ENCODE results near the gene RHBDL3. TPM values are rescaled to one million over a fixed set of nuclear protein-coding genes. Genes with fewer than 3 reads are reported as not detected.
"Not testable (repeated sequence)": the region's sequence is repeated elsewhere in the genome, so short reads cannot be mapped to it uniquely, and the experiment has no call there.

Gene RHBDL3
- total RNA-seq, 1 experiment from 2014 or later: 2.9 TPM

- DNase-seq (ENCODE audit: low spot score): no peak
These were observed 23.9 kb downstream of the RHBDL3 start for GRCh38 chr17:32289471-32290070.

GRCh38 chr17:32292094-32292493 is 26.5 kb downstream of the RHBDL3 start:
- DNase-seq (ENCODE audit: low spot score): no peak

- DNase-seq (ENCODE audit: low spot score): no peak
These were observed 31.8 kb downstream of the RHBDL3 start for GRCh38 chr17:32297424-32297823.

GRCh38 chr17:32297860-32298259 is 32.2 kb downstream of the RHBDL3 start:
- no peak for DNase-seq (ENCODE audit: low spot score)

- DNase-seq (ENCODE audit: low spot score): no peak
These were observed 32.7 kb downstream of the RHBDL3 start for GRCh38 chr17:32298298-32298697.

DNA sequence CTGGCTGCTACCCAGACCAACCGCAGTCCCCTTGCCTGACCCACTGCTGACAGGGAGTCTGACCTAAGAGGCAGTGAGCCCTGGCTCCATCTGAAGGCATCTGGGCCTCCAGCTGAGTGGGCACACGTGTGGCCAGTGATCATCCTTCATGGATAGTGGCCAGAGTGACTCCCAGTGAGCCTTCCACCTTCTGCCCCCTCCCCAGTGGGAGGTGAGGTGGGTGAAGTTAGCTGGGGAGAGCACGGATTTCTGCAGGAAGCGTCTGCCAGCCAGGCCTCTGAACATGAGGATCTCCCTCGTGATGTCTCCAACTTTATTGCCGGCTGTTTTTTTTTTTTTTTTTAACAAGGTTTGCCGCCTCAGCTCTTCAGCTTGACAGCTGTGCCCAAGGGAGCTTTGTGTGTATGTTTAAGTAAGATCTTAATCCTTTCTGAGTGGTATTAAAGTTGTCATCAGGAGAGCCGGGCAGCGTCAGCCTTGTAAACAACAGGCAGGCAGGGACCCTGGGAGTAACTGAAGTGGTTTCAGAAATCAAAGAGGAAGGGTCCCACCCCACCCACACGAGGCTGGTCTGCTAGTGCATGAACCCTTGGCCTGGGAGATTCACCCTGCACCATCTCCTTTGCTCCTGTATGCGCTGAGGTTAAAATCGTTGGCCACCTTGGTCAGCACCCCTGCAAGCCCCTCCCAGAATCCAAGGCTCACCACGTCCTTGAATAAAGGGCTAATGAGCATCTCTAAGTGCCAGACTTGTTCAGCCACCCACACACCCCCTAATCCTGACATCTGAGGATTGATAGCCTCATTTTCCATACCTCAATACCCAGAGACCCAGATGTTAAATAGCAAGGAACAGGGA is 33.3 kb downstream of the RHBDL3 start:
- no peak for DNase-seq (ENCODE audit: low spot score)

DNA sequence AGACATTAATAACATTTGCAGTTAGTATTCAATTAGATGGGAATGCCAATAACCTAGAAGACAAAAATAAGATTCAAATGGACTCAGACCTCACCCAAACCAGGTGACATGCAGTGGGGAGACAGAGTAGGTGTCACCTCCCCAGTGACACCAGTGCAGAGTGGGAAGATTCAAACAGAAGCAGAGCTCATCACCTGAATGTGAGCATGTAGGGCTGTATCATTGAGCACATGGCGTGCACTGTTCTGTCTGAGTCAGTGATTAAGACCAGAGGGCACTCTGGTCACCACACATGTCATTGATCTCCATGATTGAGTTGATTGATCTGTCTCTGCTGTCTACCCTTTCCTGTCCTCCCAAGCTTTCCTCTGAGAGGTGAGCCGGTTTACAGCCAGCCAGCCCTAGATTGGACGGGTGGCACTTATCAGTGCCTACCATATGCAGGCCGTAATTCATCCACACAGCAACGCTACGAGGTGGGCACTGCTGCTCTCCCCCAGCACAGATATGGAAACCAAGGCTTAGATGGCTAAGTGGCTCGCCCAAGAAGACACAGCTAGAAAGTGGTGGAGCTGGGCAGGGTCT is 34.0 kb downstream of the RHBDL3 start:
- DNase-seq (ENCODE audit: low spot score): no peak

- no peak for DNase-seq (ENCODE audit: low spot score)
These were observed 36.4 kb downstream of the RHBDL3 start for GRCh38 chr17:32302037-32302436.

GRCh38 chr17:32302860-32303649 is 37.4 kb downstream of the RHBDL3 start:
- no peak for DNase-seq (ENCODE audit: low spot score)

DNA sequence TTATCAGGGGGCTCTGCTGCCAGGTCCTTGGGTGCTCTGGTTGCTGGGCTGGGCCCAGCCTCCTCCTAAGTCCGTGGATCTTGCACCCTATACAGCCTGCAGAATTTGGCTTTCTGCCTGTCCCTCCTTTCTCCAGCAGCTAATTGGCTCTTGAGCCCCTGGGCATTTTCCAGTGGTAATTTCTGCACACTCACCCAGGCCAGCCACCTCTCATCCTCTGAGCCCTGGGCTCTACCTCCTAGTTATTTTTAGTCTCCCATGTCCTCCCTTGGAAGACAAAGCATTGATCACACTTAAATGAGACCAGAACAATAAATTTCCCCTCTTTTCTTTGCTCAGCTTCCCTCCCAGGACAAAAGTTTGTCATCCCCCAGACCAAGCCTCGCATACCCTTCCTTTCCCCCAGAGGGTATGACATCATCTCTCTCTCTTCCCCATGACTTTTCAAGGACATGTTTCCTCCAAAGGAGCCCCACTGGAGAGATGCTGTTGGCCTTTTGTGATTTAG is 38.2 kb downstream of the RHBDL3 start:
- no peak for DNase-seq (ENCODE audit: low spot score)

DNA sequence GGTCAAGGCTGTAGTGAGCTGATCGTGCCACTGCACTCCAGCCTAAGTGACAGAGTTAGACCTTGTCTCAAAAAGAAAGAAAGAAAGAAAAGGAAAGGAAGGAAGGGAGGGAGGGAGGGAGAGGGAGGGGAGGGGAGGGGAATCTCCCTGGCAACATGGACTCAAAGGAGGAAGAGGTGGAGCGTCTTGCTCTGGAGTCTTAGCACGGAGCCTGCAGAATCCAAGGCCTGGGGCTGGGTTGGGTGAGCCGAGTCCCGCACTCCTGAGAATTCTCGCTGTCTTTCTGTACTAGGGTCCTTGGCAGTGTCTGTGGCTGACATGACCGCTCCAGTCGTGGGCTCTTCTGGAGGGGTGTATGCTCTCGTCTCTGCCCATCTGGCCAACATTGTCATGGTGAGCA is 39.4 kb downstream of the RHBDL3 start:
- no peak for DNase-seq (ENCODE audit: low spot score)

GRCh38 chr17:32307658-32308057 is 42.0 kb downstream of the RHBDL3 start:
- DNase-seq (ENCODE audit: low spot score): no peak

GRCh38 chr17:32311028-32311536 is 45.5 kb downstream of the RHBDL3 start:
- DNase-seq (ENCODE audit: low spot score): no peak

DNA sequence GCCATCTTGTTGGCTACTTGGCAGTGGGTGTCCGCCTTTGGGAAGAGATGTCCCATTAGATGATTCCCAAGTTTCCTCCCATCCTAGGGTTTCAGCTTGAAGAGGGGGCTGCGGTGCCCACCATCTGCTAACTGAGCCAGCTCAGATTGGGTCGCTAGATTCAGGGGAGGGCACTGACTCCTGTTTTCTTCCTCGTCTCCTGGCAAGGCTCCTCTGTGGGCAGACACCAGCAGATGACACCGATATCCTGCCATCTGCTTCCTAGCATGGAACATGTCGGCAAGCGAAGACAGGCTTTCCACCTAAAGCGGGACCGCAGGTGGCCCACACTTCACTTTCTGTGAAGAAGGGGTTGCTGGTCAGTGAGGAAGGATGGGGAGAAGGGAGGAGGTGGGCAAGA is 49.0 kb downstream of the RHBDL3 start:
- no peak for DNase-seq (ENCODE audit: low spot score)

DNA sequence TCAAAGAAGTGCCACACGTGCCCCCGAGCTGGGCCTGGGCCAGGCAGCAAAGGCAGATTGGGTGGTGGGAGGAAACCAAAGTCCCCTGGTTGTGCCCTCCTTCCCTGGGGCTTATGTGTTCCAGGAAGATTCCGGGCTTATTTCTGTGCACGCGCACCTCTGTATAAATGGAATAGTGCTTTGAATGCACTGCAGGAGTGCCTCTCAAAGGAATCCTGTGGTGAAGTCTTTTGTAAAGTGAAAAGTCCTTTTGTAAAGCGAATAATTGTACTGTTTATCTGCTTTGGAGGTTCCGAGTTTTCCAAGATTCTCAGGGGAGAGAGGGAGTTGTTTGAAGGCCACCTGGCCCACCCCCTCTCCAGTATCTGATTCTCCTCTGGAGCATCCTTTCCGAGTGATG is 49.5 kb downstream of the RHBDL3 start:
- no peak for DNase-seq (ENCODE audit: low spot score)

- not testable (repeated sequence) for DNase-seq (ENCODE audit: low spot score)
These were observed 51.0 kb downstream of the RHBDL3 start for GRCh38 chr17:32316653-32317052.

GRCh38 chr17:32317353-32317752 is 51.7 kb downstream of the RHBDL3 start:
- DNase-seq (ENCODE audit: low spot score): no peak

DNA sequence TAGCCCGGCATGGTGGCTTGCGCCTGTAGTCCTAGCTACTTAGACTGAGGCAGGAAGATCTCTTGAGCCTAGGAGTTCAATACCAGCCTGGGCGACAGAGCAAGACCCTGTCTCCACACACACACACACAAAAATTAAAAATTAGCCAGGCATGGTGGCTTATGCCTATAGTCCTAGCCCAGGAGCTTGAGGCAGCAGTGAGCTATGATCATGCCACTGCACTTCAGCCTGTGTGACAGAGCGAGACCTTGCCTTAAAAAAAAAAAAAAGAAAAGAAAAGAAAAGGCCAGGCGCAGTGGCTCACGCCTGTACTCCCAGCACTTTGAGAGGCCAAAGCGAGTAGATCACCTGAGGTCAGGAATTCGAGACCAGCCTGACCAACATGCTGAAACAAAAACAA is 52.4 kb downstream of the RHBDL3 start:
- DNase-seq (ENCODE audit: low spot score): no peak

GRCh38 chr17:32319548-32319905 is 53.9 kb downstream of the RHBDL3 start:
- DNase-seq (ENCODE audit: low spot score): peak; percentile 53

GRCh38 chr17:32320080-32320479 is 54.4 kb downstream of the RHBDL3 start:
- DNase-seq (ENCODE audit: low spot score): not testable (repeated sequence)

GRCh38 chr17:32320847-32321246 is 55.2 kb downstream of the RHBDL3 start:
- DNase-seq (ENCODE audit: low spot score): no peak

GRCh38 chr17:32323046-32323445 is 57.4 kb downstream of the RHBDL3 start:
- DNase-seq (ENCODE audit: low spot score): no peak

All from H4 (cell line).